Endothelial cell of umbilical vein (primary cell): ENCODE measurements around the gene MRNIP.

ENCODE experiments used
- FOS ChIP-seq: IDR thresholded peaks from 2 replicates; pipeline ENCODE4 v1.6.1; 2011; ENCODE audit warnings: mild to moderate bottlenecking, low read length, moderate library complexity, borderline replicate concordance; ENCODE audit not compliant: insufficient read depth
- MYC ChIP-seq: IDR thresholded peaks from one replicate; pipeline ENCODE4 v1.6.1; 2011; ENCODE audit warnings: mild to moderate bottlenecking, low read depth, low read length
- POLR2AphosphoS5 ChIP-seq: IDR thresholded peaks from 2 replicates; pipeline ENCODE4 v1.6.1; 2012; ENCODE audit warnings: low read depth, mild to moderate bottlenecking, control low read depth, low read length, moderate library complexity; ENCODE audit not compliant: insufficient read depth
- TF ChIP-seq, protein P1 (sequence below), 2 donors: IDR thresholded peaks; 1 replicate in 1 of 2; 2 replicates in 1 of 2; pipeline ENCODE4 v1.5.1; 2011; ENCODE audit warnings: low read length in 2 of 2, mild to moderate bottlenecking in 2 of 2, moderate library complexity in 2 of 2, control low read depth in 1 of 2, inconsistent platforms in 1 of 2, low read depth in 1 of 2; ENCODE audit not compliant: insufficient read depth in 1 of 2; ENCODE audit errors: extremely low read depth in 1 of 2

DNA sequence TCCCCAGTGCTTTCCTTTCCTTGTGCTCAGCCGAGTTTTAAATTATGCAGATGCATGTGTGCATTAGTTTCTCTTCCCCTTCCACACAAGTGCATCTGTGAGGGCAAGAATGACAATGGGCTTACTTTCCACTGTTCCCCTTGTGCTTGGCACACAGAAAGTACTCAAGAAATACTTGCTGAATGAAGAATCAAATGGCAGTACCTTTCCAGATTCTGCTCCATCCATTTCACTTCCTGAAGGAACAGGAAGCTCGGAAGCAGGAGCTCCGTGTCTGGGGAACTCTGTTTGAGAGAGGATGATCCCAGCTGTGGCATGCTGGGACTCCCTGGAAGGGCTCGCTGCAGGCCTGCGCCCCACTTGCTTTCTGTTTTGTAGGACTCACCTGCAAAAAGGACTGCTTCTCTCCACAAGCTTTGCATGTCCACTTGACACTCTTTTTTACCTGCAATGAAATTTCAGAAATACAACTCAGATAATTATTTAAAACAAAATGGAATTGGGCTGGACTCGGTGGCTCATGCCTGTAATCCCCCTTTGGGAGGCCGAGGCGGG is 5.5 kb downstream of the MRNIP start:
- TF ChIP-seq, protein P1, sequence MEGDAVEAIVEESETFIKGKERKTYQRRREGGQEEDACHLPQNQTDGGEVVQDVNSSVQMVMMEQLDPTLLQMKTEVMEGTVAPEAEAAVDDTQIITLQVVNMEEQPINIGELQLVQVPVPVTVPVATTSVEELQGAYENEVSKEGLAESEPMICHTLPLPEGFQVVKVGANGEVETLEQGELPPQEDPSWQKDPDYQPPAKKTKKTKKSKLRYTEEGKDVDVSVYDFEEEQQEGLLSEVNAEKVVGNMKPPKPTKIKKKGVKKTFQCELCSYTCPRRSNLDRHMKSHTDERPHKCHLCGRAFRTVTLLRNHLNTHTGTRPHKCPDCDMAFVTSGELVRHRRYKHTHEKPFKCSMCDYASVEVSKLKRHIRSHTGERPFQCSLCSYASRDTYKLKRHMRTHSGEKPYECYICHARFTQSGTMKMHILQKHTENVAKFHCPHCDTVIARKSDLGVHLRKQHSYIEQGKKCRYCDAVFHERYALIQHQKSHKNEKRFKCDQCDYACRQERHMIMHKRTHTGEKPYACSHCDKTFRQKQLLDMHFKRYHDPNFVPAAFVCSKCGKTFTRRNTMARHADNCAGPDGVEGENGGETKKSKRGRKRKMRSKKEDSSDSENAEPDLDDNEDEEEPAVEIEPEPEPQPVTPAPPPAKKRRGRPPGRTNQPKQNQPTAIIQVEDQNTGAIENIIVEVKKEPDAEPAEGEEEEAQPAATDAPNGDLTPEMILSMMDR (IDR thresholded peaks at IDR 0.05; ENCODE audit: extremely low read depth in 1 of 2, insufficient read depth in 1 of 2, low read depth in 1 of 2, low read length in 2 of 2): no peak
- TF ChIP-seq FOS: no peak
- TF ChIP-seq POLR2AphosphoS5: no peak
- TF ChIP-seq MYC: no peak
